ENCODE data around the gene ANKRD63.

The ANKRD63 gene

GRCh38 chr15:40255033-40255432 is 27.8 kb downstream of the ANKRD63 start:
- H3K4me3 ChIP-seq (ENCODE audit: low read depth, low read length) = no peak overlapping the region
- no peak for TF ChIP-seq CTCF (IDR thresholded peaks at IDR 0.05; ENCODE audit: low read depth, low read length)

GRCh38 chr15:40254452-40254851 is 28.4 kb downstream of the ANKRD63 start:
- TF ChIP-seq CTCF (IDR thresholded peaks at IDR 0.05; ENCODE audit: low read depth, low read length) = no peak
- H3K4me3 ChIP-seq (ENCODE audit: low read depth, low read length) = no peak overlapping the region

- TF ChIP-seq CTCF (IDR thresholded peaks at IDR 0.05; ENCODE audit: low read depth, low read length) = no peak
- peak overlapping the region; percentile 39 for H3K4me3 ChIP-seq (ENCODE audit: low read depth, low read length)
Observed at GRCh38 chr15:40253167-40253790, 29.6 kb downstream of the ANKRD63 start.

- no peak for TF ChIP-seq CTCF (IDR thresholded peaks at IDR 0.05; ENCODE audit: low read depth, low read length)
- H3K4me3 ChIP-seq (ENCODE audit: low read depth, low read length) = peak overlapping the region; percentile 39
Observed at GRCh38 chr15:40252438-40253166, 30.3 kb downstream of the ANKRD63 start.

DNA sequence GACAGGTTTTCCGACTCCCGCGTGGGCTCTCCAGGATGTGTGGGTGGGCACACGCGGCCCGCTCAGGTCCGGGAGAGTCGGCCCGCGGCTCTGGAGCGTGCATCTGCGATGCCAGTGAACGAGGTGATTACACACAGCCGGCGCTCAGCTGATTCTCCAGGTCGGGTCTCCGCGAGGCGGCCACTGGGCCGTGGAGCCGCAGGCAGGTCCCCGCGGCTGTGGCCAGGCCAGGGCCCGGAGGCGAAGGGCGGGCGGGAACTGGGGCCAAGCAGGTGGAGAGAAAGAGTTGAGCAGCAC is 30.8 kb downstream of the ANKRD63 start:
- TF ChIP-seq CTCF (IDR thresholded peaks at IDR 0.05; ENCODE audit: low read depth, low read length) = no peak
- H3K4me3 ChIP-seq (ENCODE audit: low read depth, low read length) = no peak overlapping the region

DNA sequence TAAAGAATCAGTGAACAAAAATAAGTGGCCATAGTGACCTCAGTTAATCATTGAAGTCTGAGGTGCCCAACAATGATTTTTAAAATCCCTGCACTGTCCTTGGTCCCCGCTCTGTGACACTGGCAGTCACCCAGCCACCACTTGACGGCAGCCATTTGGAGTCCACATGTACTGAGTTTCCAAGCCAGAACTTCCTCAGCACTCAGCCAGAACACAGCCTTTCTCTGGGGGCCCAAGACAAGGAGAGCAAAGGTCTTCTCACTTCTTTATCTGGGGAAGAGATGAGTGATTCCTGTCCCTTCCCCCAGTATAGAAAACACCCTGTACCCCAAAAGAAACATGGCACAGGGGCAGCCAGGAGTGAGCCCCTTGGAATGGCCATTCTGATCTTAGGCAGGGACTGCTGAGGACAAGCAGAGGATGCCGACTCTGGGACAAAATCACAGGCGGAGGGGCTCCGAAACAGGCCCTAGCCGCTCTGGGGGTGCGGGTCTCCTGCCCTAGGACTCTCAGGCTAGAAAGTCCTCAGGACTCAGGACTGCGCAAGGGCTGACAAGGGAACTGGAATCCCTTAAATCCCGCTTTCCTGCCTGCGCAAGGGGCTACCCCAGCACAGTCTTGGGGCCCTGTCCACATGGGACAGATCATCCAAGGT is 31.3 kb downstream of the ANKRD63 start:
- no peak overlapping the region for H3K4me3 ChIP-seq (ENCODE audit: low read depth, low read length)
- no peak for TF ChIP-seq CTCF (IDR thresholded peaks at IDR 0.05; ENCODE audit: low read depth, low read length)
